Measurements from ENCODE around the gene PMEPA1.

DNA sequence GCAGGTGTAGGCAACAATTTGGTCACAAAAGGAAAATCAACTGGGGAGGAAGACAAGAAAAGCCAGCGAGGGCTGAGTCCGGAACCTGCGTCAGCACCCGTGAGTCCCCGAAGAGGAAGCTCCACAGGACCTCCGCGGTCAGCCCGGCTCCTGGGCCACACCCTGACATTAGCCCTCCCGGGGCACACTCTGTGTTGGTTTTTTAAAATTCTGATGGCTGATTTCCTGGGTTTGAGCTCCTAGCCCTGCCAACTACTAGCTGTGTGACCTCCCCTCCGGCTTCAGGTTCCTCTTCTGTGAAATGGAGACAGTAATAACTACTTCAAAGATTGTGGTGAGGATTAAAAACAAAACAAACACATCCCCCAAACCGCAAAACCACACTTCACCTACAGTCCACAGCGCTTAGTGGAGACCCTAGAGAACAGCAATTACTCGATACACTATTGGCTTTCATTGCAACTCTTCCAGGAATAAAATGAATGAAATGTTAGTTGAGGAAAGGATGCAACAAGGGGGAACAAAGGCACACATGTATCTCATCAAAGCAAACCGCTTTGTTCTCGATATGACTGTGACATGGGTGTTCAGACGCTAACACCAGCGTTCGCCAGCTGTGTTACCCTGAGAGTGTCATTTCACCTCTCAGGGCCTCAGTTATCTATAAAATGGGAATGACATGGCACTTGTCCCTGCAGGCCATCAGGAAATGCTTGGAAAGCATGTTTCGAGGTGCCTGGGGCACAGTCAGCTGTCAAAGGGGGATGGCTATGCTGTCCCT, 90.6 kb downstream of the PMEPA1 start:
- TF ChIP-seq RAD21 (conservative IDR thresholded peaks at IDR 0.05 in 1 of 2, IDR thresholded peaks at IDR 0.05 in 1 of 2) (no peak), RFX5 (IDR thresholded peaks at IDR 0.05) (no peak), RNF2 (IDR thresholded peaks at IDR 0.05; ENCODE audit: borderline replicate concordance, low read depth) (no peak), POLR2A (IDR thresholded peaks at IDR 0.05; ENCODE audit: low read length) (no peak), JUNB (IDR thresholded peaks at IDR 0.05) (no peak), MAFK (IDR thresholded peaks at IDR 0.05; ENCODE audit: partially characterized antibody) (no peak), CEBPB (IDR thresholded peaks at IDR 0.05) (no peak)
- TF ChIP-seq, protein P1, sequence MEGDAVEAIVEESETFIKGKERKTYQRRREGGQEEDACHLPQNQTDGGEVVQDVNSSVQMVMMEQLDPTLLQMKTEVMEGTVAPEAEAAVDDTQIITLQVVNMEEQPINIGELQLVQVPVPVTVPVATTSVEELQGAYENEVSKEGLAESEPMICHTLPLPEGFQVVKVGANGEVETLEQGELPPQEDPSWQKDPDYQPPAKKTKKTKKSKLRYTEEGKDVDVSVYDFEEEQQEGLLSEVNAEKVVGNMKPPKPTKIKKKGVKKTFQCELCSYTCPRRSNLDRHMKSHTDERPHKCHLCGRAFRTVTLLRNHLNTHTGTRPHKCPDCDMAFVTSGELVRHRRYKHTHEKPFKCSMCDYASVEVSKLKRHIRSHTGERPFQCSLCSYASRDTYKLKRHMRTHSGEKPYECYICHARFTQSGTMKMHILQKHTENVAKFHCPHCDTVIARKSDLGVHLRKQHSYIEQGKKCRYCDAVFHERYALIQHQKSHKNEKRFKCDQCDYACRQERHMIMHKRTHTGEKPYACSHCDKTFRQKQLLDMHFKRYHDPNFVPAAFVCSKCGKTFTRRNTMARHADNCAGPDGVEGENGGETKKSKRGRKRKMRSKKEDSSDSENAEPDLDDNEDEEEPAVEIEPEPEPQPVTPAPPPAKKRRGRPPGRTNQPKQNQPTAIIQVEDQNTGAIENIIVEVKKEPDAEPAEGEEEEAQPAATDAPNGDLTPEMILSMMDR (IDR thresholded peaks at IDR 0.05), result no peak
- TF ChIP-seq, protein P2, sequence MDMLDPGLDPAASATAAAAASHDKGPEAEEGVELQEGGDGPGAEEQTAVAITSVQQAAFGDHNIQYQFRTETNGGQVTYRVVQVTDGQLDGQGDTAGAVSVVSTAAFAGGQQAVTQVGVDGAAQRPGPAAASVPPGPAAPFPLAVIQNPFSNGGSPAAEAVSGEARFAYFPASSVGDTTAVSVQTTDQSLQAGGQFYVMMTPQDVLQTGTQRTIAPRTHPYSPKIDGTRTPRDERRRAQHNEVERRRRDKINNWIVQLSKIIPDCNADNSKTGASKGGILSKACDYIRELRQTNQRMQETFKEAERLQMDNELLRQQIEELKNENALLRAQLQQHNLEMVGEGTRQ (IDR thresholded peaks at IDR 0.05), result no peak

Data from A549 (cell line).